Spleen (tissue), 7 donors: ENCODE data around the gene TBKBP1.

Experiments used
- POLR2A ChIP-seq, 3 donors: fragments of 450-650 bp; IDR thresholded peaks; one replicate each; pipeline ENCODE4 v1.5.1; 2017; ENCODE audit warnings: antibody characterized with exemption in 3 of 3, mild to moderate bottlenecking in 1 of 3
- POLR2AphosphoS5 ChIP-seq, 3 donors: sonication (generic); formaldehyde crosslinking; IDR thresholded peaks; one replicate each; pipeline ENCODE4 v1.5.1; 2017; ENCODE audit warnings: antibody characterized with exemption in 3 of 3
- TF ChIP-seq, protein P1 (sequence below), 11 experiments: fragments of 200-600 bp in 7 of 11; fragments of 450-650 bp in 4 of 11; sonication (generic) in 4 of 11; IDR thresholded peaks in 8 of 11; conservative IDR thresholded peaks in 3 of 11; 1 replicate in 7 of 11; 2 replicates in 4 of 11; pipeline versions ENCODE4 v1.4.0 to v1.8.0; 2016 to 2021; ENCODE audit warnings: antibody characterized with exemption in 11 of 11, inconsistent platforms in 4 of 11, mild to moderate bottlenecking in 1 of 11
- donor health status: DM: no; HTN: no; CAD: no; lungs with moderate emphysema.
- donor health status: DM: no; HTN: no; CAD: no.
- donor health status: DM: no; HTN: no; CAD: no.

DNA sequence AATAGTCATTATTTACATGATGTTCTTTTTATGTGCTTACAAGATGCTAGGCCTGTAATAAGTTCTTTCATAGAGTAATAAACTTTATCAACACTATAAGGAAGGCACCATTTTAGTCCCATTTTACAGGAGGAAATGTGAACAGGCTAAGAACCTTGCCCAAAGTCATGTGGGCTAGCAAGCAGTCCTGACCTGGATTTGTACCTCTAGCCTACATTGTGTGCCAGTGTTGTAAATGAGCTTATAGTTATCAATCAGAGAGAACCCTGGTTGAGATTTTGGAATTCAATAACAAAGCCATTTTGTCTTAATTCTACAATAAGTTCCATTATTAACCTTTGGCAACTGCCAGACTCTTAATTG lies 6.7 kb upstream of the TBKBP1 start:
- TF ChIP-seq, protein P1, sequence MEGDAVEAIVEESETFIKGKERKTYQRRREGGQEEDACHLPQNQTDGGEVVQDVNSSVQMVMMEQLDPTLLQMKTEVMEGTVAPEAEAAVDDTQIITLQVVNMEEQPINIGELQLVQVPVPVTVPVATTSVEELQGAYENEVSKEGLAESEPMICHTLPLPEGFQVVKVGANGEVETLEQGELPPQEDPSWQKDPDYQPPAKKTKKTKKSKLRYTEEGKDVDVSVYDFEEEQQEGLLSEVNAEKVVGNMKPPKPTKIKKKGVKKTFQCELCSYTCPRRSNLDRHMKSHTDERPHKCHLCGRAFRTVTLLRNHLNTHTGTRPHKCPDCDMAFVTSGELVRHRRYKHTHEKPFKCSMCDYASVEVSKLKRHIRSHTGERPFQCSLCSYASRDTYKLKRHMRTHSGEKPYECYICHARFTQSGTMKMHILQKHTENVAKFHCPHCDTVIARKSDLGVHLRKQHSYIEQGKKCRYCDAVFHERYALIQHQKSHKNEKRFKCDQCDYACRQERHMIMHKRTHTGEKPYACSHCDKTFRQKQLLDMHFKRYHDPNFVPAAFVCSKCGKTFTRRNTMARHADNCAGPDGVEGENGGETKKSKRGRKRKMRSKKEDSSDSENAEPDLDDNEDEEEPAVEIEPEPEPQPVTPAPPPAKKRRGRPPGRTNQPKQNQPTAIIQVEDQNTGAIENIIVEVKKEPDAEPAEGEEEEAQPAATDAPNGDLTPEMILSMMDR (IDR thresholded peaks at IDR 0.05 in 8 of 11, conservative IDR thresholded peaks at IDR 0.05 in 3 of 11), result no peak
- TF ChIP-seq POLR2A (IDR thresholded peaks at IDR 0.05) (no peak), POLR2AphosphoS5 (IDR thresholded peaks at IDR 0.05) (no peak)
